SU-DHL-6 (cell line): ENCODE data around the gene RAI14.

ENCODE experiments used
- H2AFZ ChIP-seq: fragments of 200-600 bp; sonication (generic); 2 replicates; pipeline ENCODE4 v1.6.1; 2014; ENCODE audit warnings: low read depth, mild to moderate bottlenecking, moderate library complexity, mixed read lengths, antibody characterized with exemption, low read length; ENCODE audit not compliant: severe bottlenecking
- H3F3A ChIP-seq: fragments of 200-600 bp; shearing (Covaris generic); 2 replicates; pipeline ENCODE4 v1.6.0; 2016; ENCODE audit warnings: antibody characterized with exemption, mild to moderate bottlenecking; ENCODE audit not compliant: insufficient read depth
- H3K27ac ChIP-seq: fragments of 200-600 bp; sonication (generic); 2 replicates; pipeline ENCODE4 v1.5.1; 2016; ENCODE audit warnings: low read depth, mild to moderate bottlenecking, low read length, moderate library complexity, mixed read lengths
- H3K27me3 ChIP-seq: fragments of 200-600 bp; sonication (generic), shearing (Covaris generic); 2 replicates; pipeline ENCODE4 v1.6.0; 2014; ENCODE audit warnings: mild to moderate bottlenecking, low read length
- H3K36me3 ChIP-seq: fragments of 200-600 bp; sonication (generic); 2 replicates; pipeline ENCODE4 v1.6.1; 2014; ENCODE audit warnings: mild to moderate bottlenecking, low read length, mixed read lengths
- H3K4me2 ChIP-seq: fragments of 300-600, 200-600 bp; shearing (Covaris generic), sonication (generic); 2 replicates; pipeline ENCODE4 v1.6.0; 2014; ENCODE audit warnings: low read length, low read depth, mild to moderate bottlenecking; ENCODE audit not compliant: poor library complexity, severe bottlenecking
- H3K4me3 ChIP-seq: fragments of 200-600 bp; sonication (generic); 2 replicates; pipeline ENCODE4 v1.5.1; 2014; ENCODE audit warnings: antibody characterized with exemption, low read length, mild to moderate bottlenecking, mixed read lengths; ENCODE audit not compliant: insufficient read depth, poor library complexity, severe bottlenecking
- H3K79me2 ChIP-seq: fragments of 200-600 bp; sonication (generic); 2 replicates; pipeline ENCODE4 v1.6.1; 2014; ENCODE audit warnings: mild to moderate bottlenecking, low read length, moderate library complexity; ENCODE audit not compliant: insufficient read depth
- H3K9ac ChIP-seq: fragments of 200-600 bp; sonication (generic); 2 replicates; pipeline ENCODE4 v1.7.0; 2014; ENCODE audit warnings: mild to moderate bottlenecking, low read length
- H3K9me2 ChIP-seq: fragments of 200-600 bp; sonication (generic); replicated peaks from 2 replicates; pipeline ENCODE4 v1.6.1; 2014; ENCODE audit warnings: low read length; ENCODE audit not compliant: insufficient read depth
- H3K9me3 ChIP-seq: fragments of 200-600 bp; sonication (generic); 2 replicates; pipeline ENCODE4 v1.6.1; 2014; ENCODE audit warnings: low read length, mixed read lengths; ENCODE audit not compliant: insufficient read depth
- H4K20me1 ChIP-seq: fragments of 200-600 bp; sonication (generic); 2 replicates; pipeline ENCODE4 v1.6.1; 2014; ENCODE audit warnings: low read depth, mild to moderate bottlenecking, antibody characterized with exemption, low read length, moderate library complexity, mixed read lengths
- CTCF ChIP-seq: fragments of 200-600 bp; sonication (generic); IDR thresholded peaks from one replicate; pipeline ENCODE4 v1.5.1; 2017; ENCODE audit warnings: antibody characterized with exemption, mild to moderate bottlenecking, low read length, moderate library complexity; ENCODE audit not compliant: insufficient read depth, poor library complexity, severe bottlenecking
- EZH2phosphoT487 ChIP-seq: fragments of 200-600 bp; sonication (generic), shearing (Covaris generic); conservative IDR thresholded peaks from 2 replicates; pipeline ENCODE4 v1.6.1; 2018; ENCODE audit warnings: mild to moderate bottlenecking, antibody characterized with exemption, low read length, moderate library complexity, mixed read lengths

The RAI14 gene

GRCh38 chr5:34682926-34683623, 26.9 kb downstream of the RAI14 start:
- TF ChIP-seq EZH2phosphoT487 (no peak), CTCF (no peak)
- no peaks in the 10 kb centered on the region for H3F3A ChIP-seq
- H4K20me1 ChIP-seq, result no peaks in the 10 kb centered on the region
- H3K27ac ChIP-seq, result no peak overlapping the region
- H3K36me3 ChIP-seq, result no peaks in the 10 kb centered on the region
- no peaks in the 10 kb centered on the region for H3K9me2 ChIP-seq
- no peak overlapping the region for H3K4me2 ChIP-seq
- H3K9ac ChIP-seq, result no peak overlapping the region
- H2AFZ ChIP-seq, result no peak overlapping the region
- no peaks in the 10 kb centered on the region for H3K79me2 ChIP-seq
- H3K27me3 ChIP-seq, result no peaks in the 10 kb centered on the region
- no peak overlapping the region for H3K4me3 ChIP-seq
- no peaks in the 10 kb centered on the region for H3K9me3 ChIP-seq

GRCh38 chr5:34684281-34684979, 28.3 kb downstream of the RAI14 start:
- no peaks in the 10 kb centered on the region for H3K79me2 ChIP-seq

GRCh38 chr5:34684980-34685352, 28.8 kb downstream of the RAI14 start:
- TF ChIP-seq EZH2phosphoT487 (no peak), CTCF (no peak)
- Histone ChIP-seq H3K9ac (no peak overlapping the region), H3F3A (no peaks in the 10 kb centered on the region), H3K27ac (no peak overlapping the region), H3K9me2 (no peaks in the 10 kb centered on the region), H2AFZ (no peak overlapping the region), H3K4me2 (no peak overlapping the region), H3K36me3 (no peaks in the 10 kb centered on the region), H3K9me3 (no peaks in the 10 kb centered on the region), H3K79me2 (no peaks in the 10 kb centered on the region), H3K4me3 (no peak overlapping the region), H3K27me3 (no peaks in the 10 kb centered on the region), H4K20me1 (no peaks in the 10 kb centered on the region)

More at GRCh38 chr5:34684281-34684979, 28.3 kb downstream of the RAI14 start:
- TF ChIP-seq CTCF (no peak), EZH2phosphoT487 (no peak)
- Histone ChIP-seq H3K9me2 (no peaks in the 10 kb centered on the region), H3K27ac (no peak overlapping the region), H3K4me2 (no peak overlapping the region), H4K20me1 (no peaks in the 10 kb centered on the region), H3K4me3 (no peak overlapping the region), H3K36me3 (no peaks in the 10 kb centered on the region), H2AFZ (no peak overlapping the region), H3F3A (no peaks in the 10 kb centered on the region), H3K27me3 (no peaks in the 10 kb centered on the region), H3K9me3 (no peaks in the 10 kb centered on the region), H3K9ac (no peak overlapping the region)
